ENCODE data around the gene SCAI. TPM values are rescaled to one million over a fixed set of nuclear protein-coding genes. Genes with fewer than 3 reads are reported as not detected.

SCAI gene
- total RNA-seq, 1 experiment from 2014 or later: 4.7 TPM

GRCh38 chr9:124972241-124972770, 171.0 kb downstream of the SCAI start:
- no peaks in the 10 kb centered on the region for H3K27me3 ChIP-seq (ENCODE audit: control insufficient read depth, insufficient read depth, low read length)
- intact Hi-C loops (cut with micrococcal nuclease; ENCODE audit: unreplicated experiment): no loop called here
- no peaks in the 10 kb centered on the region for H3K4me1 ChIP-seq (ENCODE audit: control insufficient read depth, insufficient read depth, low read length)
- no TSS peak for BruUV-seq (replicated peaks)
- POLR2A ChIA-PET: no interaction called here
- CTCF ChIA-PET: no interaction called here
- TF ChIP-seq CTCF (IDR thresholded peaks at IDR 0.05) (no peak), SIN3A (IDR thresholded peaks at IDR 0.05; ENCODE audit: borderline replicate concordance, insufficient read depth, low read depth, low read length) (no peak), POLR2AphosphoS5 (IDR thresholded peaks at IDR 0.05; ENCODE audit: low read depth, low read length) (no peak)
- H3K27ac ChIP-seq (ENCODE audit: low read length): no peak overlapping the region
- DNase-seq (ENCODE audit: low read depth, low spot score): no peak
- in situ Hi-C loops (cut with HindIII; ENCODE audit: low pct_unique_long_range_greater_than_20kb, low sequenced_read_pairs): no loop called here
- H3K9me3 ChIP-seq (ENCODE audit: control insufficient read depth, insufficient read depth, low read depth, low read length): no peaks in the 10 kb centered on the region
- no peaks in the 10 kb centered on the region for H3K36me3 ChIP-seq (ENCODE audit: control insufficient read depth, insufficient read depth, low read length)
- no peak overlapping the region for H3K4me3 ChIP-seq (ENCODE audit: low read depth in 2 of 2, low read length in 2 of 2)
- no peak for ATAC-seq

DNA sequence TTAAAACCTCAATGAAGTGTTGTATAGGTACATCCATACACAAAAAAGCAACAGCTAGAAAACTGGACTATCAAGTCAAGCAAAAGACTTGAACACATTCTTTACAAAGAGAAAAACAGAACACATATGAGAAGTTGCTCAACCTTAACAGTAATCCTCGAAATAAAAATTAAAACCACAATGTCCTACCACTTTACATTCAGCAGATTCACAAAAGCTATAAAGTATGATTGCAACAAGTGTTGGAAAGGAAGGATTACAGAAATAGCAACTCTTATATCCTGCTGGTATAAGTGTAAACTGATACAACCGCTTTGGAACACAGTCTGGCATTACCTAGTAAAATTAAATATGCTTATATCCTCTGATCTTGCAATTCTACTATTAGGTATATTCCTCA, 173.9 kb downstream of the SCAI start:
- TF ChIP-seq CTCF (IDR thresholded peaks at IDR 0.05) (no peak), POLR2AphosphoS5 (IDR thresholded peaks at IDR 0.05; ENCODE audit: low read depth, low read length) (no peak), TCF7L2 (IDR thresholded peaks at IDR 0.05; ENCODE audit: low read depth, low read length) (no peak), REST (IDR thresholded peaks at IDR 0.05; ENCODE audit: insufficient read depth in 1 of 2, low read depth in 2 of 2, low read length in 1 of 2) (no peak), SIN3A (IDR thresholded peaks at IDR 0.05; ENCODE audit: borderline replicate concordance, insufficient read depth, low read depth, low read length) (no peak)
- POLR2A ChIA-PET: interaction anchor here (0.7 kb wide), 1 partner anchor 8 kb away, joined by 9 read pairs; no protein-coding TSS in a partner anchor
- BruUV-seq (replicated peaks): no TSS peak

More for the DNA sequence above, 173.9 kb downstream of the SCAI start:
- Histone ChIP-seq H3K27ac (ENCODE audit: low read length) (no peak overlapping the region), H3K9me3 (ENCODE audit: control insufficient read depth, insufficient read depth, low read depth, low read length) (no peaks in the 10 kb centered on the region), H3K4me3 (ENCODE audit: low read depth in 2 of 2, low read length in 2 of 2) (no peak overlapping the region), H3K36me3 (ENCODE audit: control insufficient read depth, insufficient read depth, low read length) (no peaks in the 10 kb centered on the region), H3K4me1 (ENCODE audit: control insufficient read depth, insufficient read depth, low read length) (no peaks in the 10 kb centered on the region), H3K27me3 (ENCODE audit: control insufficient read depth, insufficient read depth, low read length) (no peaks in the 10 kb centered on the region)
- intact Hi-C loops (cut with micrococcal nuclease; ENCODE audit: unreplicated experiment): no loop called here
- CTCF ChIA-PET: no interaction called here
- ATAC-seq (no peak), DNase-seq (ENCODE audit: low read depth, low spot score) (no peak)
- in situ Hi-C loops (cut with HindIII; ENCODE audit: low pct_unique_long_range_greater_than_20kb, low sequenced_read_pairs): no loop called here

Measured in Panc1 (cell line).